Gastrocnemius medialis (tissue), 4 donors: ENCODE data around the gene EXOSC5. TPM values are rescaled to one million over a fixed set of nuclear protein-coding genes. Genes with fewer than 3 reads are reported as not detected.

ENCODE experiments used
- ATAC-seq, 2 donors: fragments of 150-250 bp; one replicate each; pipeline ENCODE4 v1.9.1; 2016
- DNase-seq, 2 donors: peaks; one replicate each; pipeline ENCODE4 v3.0.0-alpha.2; 2019
- H3K27ac ChIP-seq, 4 donors: fragments of 200-600 bp; sonication (generic); 1 replicate in 1 of 4; 2 replicates in 3 of 4; pipeline ENCODE4 v1.5.1; 2016 to 2018; ENCODE audit warnings: mild to moderate bottlenecking in 2 of 4, moderate library complexity in 1 of 4
- H3K27me3 ChIP-seq, 3 donors: fragments of 200-600 bp; sonication (generic) in 2 of 3; 1 replicate in 1 of 3; 2 replicates in 2 of 3; pipeline versions ENCODE4 v1.5.1 to v1.6.0; 2016 to 2019; ENCODE audit warnings: mild to moderate bottlenecking in 1 of 3, moderate library complexity in 1 of 3
- H3K36me3 ChIP-seq, 2 donors: fragments of 200-600 bp; sonication (generic) in 1 of 2; one replicate each; pipeline ENCODE4 v1.5.1; 2017 to 2018
- H3K4me1 ChIP-seq, 2 donors: fragments of 200-600 bp; sonication (generic) in 1 of 2; one replicate each; pipeline ENCODE4 v1.5.1; 2016 to 2017; ENCODE audit warnings: mild to moderate bottlenecking in 2 of 2
- H3K4me3 ChIP-seq, 4 donors: fragments of 200-600 bp; sonication (generic) in 3 of 4; 1 replicate in 1 of 4; 2 replicates in 3 of 4; pipeline ENCODE4 v1.5.1; 2016 to 2019; ENCODE audit warnings: mild to moderate bottlenecking in 2 of 4
- H3K9me3 ChIP-seq, 3 donors: fragments of 200-600 bp; sonication (generic) in 2 of 3; 1 replicate in 1 of 3; 2 replicates in 2 of 3; pipeline ENCODE4 v1.5.1; 2016 to 2019
- CTCF ChIP-seq, 5 experiments: fragments of 450-650 bp in 3 of 5; fragments of 200-600 bp in 2 of 5; sonication (generic) in 2 of 5; IDR thresholded peaks in 4 of 5; conservative IDR thresholded peaks in 1 of 5; 1 replicate in 4 of 5; 2 replicates in 1 of 5; pipeline ENCODE4 v1.5.1; 2016 to 2019; ENCODE audit warnings: antibody characterized with exemption in 5 of 5, mild to moderate bottlenecking in 3 of 5, moderate library complexity in 3 of 5
- POLR2A ChIP-seq, 2 donors: fragments of 450-650 bp; IDR thresholded peaks; one replicate each; pipeline ENCODE4 v1.6.1; 2017; ENCODE audit warnings: antibody characterized with exemption in 2 of 2, mild to moderate bottlenecking in 2 of 2, moderate library complexity in 2 of 2
- in situ Hi-C, 4 donors: fragments of 200-750 bp; cut with MboI; loops; one replicate each; pipeline versions ENCODE4 v1.15.0 to v1.8.0; 2017; ENCODE audit warnings: low sequenced_read_pairs in 4 of 4
- intact Hi-C: fragments of 100-400 bp; cut with DNase I; formaldehyde crosslinking; loops from one replicate; pipeline ENCODE4 v1.15.1; 2023; ENCODE audit warnings: low total_unique reads
- total RNA-seq, 4 donors: library from RNA; depleted of rRNA; stranded (reverse); fragments of >200 nt; gene quantifications; one replicate each; pipeline versions ENCODE4 v1.1.0 to v1.2.3, GENCODE V29; 2016

The EXOSC5 gene
- total RNA-seq, 4 donors from 2014 or later: 29.1 to 61.9 (median 40.9) TPM

- DNase-seq (no peak), ATAC-seq (peak in 1 of 2 donors; percentile 7)
- no peak overlapping the region for H3K4me3 ChIP-seq
- H3K4me1 ChIP-seq: peaks cover 47 to 62% of the 10 kb centered on the region in 2 donors
- H3K27ac ChIP-seq: peak overlapping the region in 2 of 4 donors; percentile 28 to 35
- peaks cover 0 to 10% of the 10 kb centered on the region in 2 donors for H3K36me3 ChIP-seq
- no peaks in the 10 kb centered on the region for H3K9me3 ChIP-seq
- TF ChIP-seq POLR2A (IDR thresholded peaks at IDR 0.05) (no peak), CTCF (IDR thresholded peaks at IDR 0.05 in 4 of 5, conservative IDR thresholded peaks at IDR 0.05 in 1 of 5) (no peak)
- in situ Hi-C loops (no loop called here), intact Hi-C loops (no loop called here)
- H3K27me3 ChIP-seq: no peaks in the 10 kb centered on the region
Observed at GRCh38 chr19:41407271-41407670, 10.1 kb upstream of the EXOSC5 start.

GRCh38 chr19:41405776-41406175 is 8.6 kb upstream of the EXOSC5 start:
- H3K27ac ChIP-seq: peak overlapping the region in 2 of 4 donors; percentile 35 to 46

GRCh38 chr19:41403181-41403970 is 6.2 kb upstream of the EXOSC5 start:
- Histone ChIP-seq H3K27ac (peak overlapping the region; percentile 11 to 39 (median 20)), H3K4me1 (peaks cover 25 to 37% of the 10 kb centered on the region in 2 donors), H3K9me3 (no peaks in the 10 kb centered on the region), H3K36me3 (no peaks in the 10 kb centered on the region), H3K27me3 (no peaks in the 10 kb centered on the region), H3K4me3 (no peak overlapping the region)
- ATAC-seq (no peak), DNase-seq (no peak)
- intact Hi-C loops: no loop called here
- TF ChIP-seq CTCF (IDR thresholded peaks at IDR 0.05 in 4 of 5, conservative IDR thresholded peaks at IDR 0.05 in 1 of 5) (no peak), POLR2A (IDR thresholded peaks at IDR 0.05) (no peak)
- in situ Hi-C loops: no loop called here

More at GRCh38 chr19:41405776-41406175, 8.6 kb upstream of the EXOSC5 start:
- DNase-seq: no peak
- Histone ChIP-seq H3K4me3 (no peak overlapping the region), H3K9me3 (no peaks in the 10 kb centered on the region), H3K36me3 (peaks cover 0 to 4% of the 10 kb centered on the region in 2 donors), H3K4me1 (peaks cover 33 to 48% of the 10 kb centered on the region in 2 donors), H3K27me3 (no peaks in the 10 kb centered on the region)
- in situ Hi-C loops (no loop called here), intact Hi-C loops (no loop called here)
- TF ChIP-seq POLR2A (IDR thresholded peaks at IDR 0.05) (no peak), CTCF (IDR thresholded peaks at IDR 0.05 in 4 of 5, conservative IDR thresholded peaks at IDR 0.05 in 1 of 5) (no peak)
- ATAC-seq: no peak

- no peaks in the 10 kb centered on the region for H3K27me3 ChIP-seq
- peaks cover 27% of the 10 kb centered on the region in 2 donors for H3K4me1 ChIP-seq
- peak overlapping the region in 2 of 4 donors; percentile 3 to 49 for H3K27ac ChIP-seq
- ATAC-seq (no peak), DNase-seq (no peak)
- no peaks in the 10 kb centered on the region for H3K36me3 ChIP-seq
- TF ChIP-seq CTCF (IDR thresholded peaks at IDR 0.05 in 4 of 5, conservative IDR thresholded peaks at IDR 0.05 in 1 of 5) (no peak), POLR2A (IDR thresholded peaks at IDR 0.05) (no peak)
- intact Hi-C loops: no loop called here
- in situ Hi-C loops: no loop called here
- no peaks in the 10 kb centered on the region for H3K9me3 ChIP-seq
- no peak overlapping the region for H3K4me3 ChIP-seq
Observed at GRCh38 chr19:41402010-41402409, 4.9 kb upstream of the EXOSC5 start.
